22Rv1 (cell line): ENCODE measurements around the gene SMO.

ENCODE experiments used
- H3K27ac ChIP-seq: fragments of 450-650 bp; 2 replicates; pipeline ENCODE4 v1.5.1; 2017
- CTCF ChIP-seq: fragments of 450-650 bp; IDR thresholded peaks from 2 replicates; pipeline ENCODE4 v1.5.1; 2017; ENCODE audit warnings: mild to moderate bottlenecking
- ZFX ChIP-seq: fragments of 450-650 bp; IDR thresholded peaks from 2 replicates; pipeline ENCODE4 v1.6.1; 2017; ENCODE audit warnings: antibody characterized with exemption, borderline replicate concordance

SMO gene

GRCh38 chr7:129149511-129149910 is 38.9 kb upstream of the SMO start:
- H3K27ac ChIP-seq, result no peak overlapping the region
- no peak for TF ChIP-seq CTCF
- TF ChIP-seq ZFX, result no peak

GRCh38 chr7:129150199-129150996 is 38.0 kb upstream of the SMO start:
- H3K27ac ChIP-seq, result no peak overlapping the region

GRCh38 chr7:129157651-129158050 is 30.8 kb upstream of the SMO start:
- TF ChIP-seq ZFX (no peak), CTCF (no peak)
- no peak overlapping the region for H3K27ac ChIP-seq

More at GRCh38 chr7:129150199-129150996, 38.0 kb upstream of the SMO start:
- no peak for TF ChIP-seq CTCF
- no peak for TF ChIP-seq ZFX

- H3K27ac ChIP-seq, result no peak overlapping the region
- TF ChIP-seq ZFX (no peak), CTCF (no peak)
These were observed 28.9 kb upstream of the SMO start for GRCh38 chr7:129159539-129159938.

- no peak overlapping the region for H3K27ac ChIP-seq
- TF ChIP-seq ZFX (no peak), CTCF (no peak)
These were observed 28.1 kb upstream of the SMO start for GRCh38 chr7:129160161-129160905.

GRCh38 chr7:129161524-129162225 is 26.8 kb upstream of the SMO start:
- H3K27ac ChIP-seq, result no peak overlapping the region
- TF ChIP-seq ZFX (no peak), CTCF (no peak)
